ENCODE measurements around the gene TMEM19.
A peak's percentile ranks its signal among the peaks of the same experiment; 100 is the strongest.

Gene TMEM19

GRCh38 chr12:71727958-71728357 lies 42.1 kb downstream of the TMEM19 start:
- H3K4me3 ChIP-seq (replicated peaks; ENCODE audit: low read depth, low read length): no peak overlapping the region
- DNase-seq (ENCODE audit: low read depth): no peak
- TF ChIP-seq CTCF (IDR thresholded peaks at IDR 0.05; ENCODE audit: low read length, missing control alignments): no peak

- H3K4me3 ChIP-seq (replicated peaks; ENCODE audit: low read depth, low read length): no peak overlapping the region
- TF ChIP-seq CTCF (IDR thresholded peaks at IDR 0.05; ENCODE audit: low read length, missing control alignments): no peak
- DNase-seq (ENCODE audit: low read depth): no peak
These were observed 45.1 kb downstream of the TMEM19 start for GRCh38 chr12:71730936-71731335.

GRCh38 chr12:71731439-71732356 lies 45.8 kb downstream of the TMEM19 start:
- peak; percentile 84 for DNase-seq (ENCODE audit: low read depth)
- TF ChIP-seq CTCF (IDR thresholded peaks at IDR 0.05; ENCODE audit: low read length, missing control alignments): no peak

GRCh38 chr12:71732357-71732712 lies 46.5 kb downstream of the TMEM19 start:
- no peak for TF ChIP-seq CTCF (IDR thresholded peaks at IDR 0.05; ENCODE audit: low read length, missing control alignments)
- no peak overlapping the region for H3K4me3 ChIP-seq (replicated peaks; ENCODE audit: low read depth, low read length)
- DNase-seq (ENCODE audit: low read depth): no peak

More at GRCh38 chr12:71731439-71732356, 45.8 kb downstream of the TMEM19 start:
- H3K4me3 ChIP-seq (replicated peaks; ENCODE audit: low read depth, low read length): no peak overlapping the region

GRCh38 chr12:71737197-71737596 lies 51.3 kb downstream of the TMEM19 start:
- TF ChIP-seq CTCF (IDR thresholded peaks at IDR 0.05; ENCODE audit: low read length, missing control alignments): no peak
- H3K4me3 ChIP-seq (replicated peaks; ENCODE audit: low read depth, low read length): no peak overlapping the region
- DNase-seq (ENCODE audit: low read depth): no peak

GRCh38 chr12:71742998-71743397 lies 57.1 kb downstream of the TMEM19 start:
- DNase-seq (ENCODE audit: low read depth): no peak
- H3K4me3 ChIP-seq (replicated peaks; ENCODE audit: low read depth, low read length): no peak overlapping the region
- TF ChIP-seq CTCF (IDR thresholded peaks at IDR 0.05; ENCODE audit: low read length, missing control alignments): no peak
